AG09319 (cell line): ENCODE data around the gene LAGE3.

Experiments
- DNase-seq: peaks from one replicate; pipeline ENCODE4 v3.0.0-alpha.2; 2010; ENCODE audit warnings: low read depth; ENCODE audit errors: extremely low read depth
- TF ChIP-seq, protein P1 (sequence below): IDR thresholded peaks from 2 replicates; pipeline ENCODE4 v1.5.1; 2011; ENCODE audit warnings: low read depth, mild to moderate bottlenecking, inconsistent platforms, low read length, moderate library complexity

Gene LAGE3

DNA sequence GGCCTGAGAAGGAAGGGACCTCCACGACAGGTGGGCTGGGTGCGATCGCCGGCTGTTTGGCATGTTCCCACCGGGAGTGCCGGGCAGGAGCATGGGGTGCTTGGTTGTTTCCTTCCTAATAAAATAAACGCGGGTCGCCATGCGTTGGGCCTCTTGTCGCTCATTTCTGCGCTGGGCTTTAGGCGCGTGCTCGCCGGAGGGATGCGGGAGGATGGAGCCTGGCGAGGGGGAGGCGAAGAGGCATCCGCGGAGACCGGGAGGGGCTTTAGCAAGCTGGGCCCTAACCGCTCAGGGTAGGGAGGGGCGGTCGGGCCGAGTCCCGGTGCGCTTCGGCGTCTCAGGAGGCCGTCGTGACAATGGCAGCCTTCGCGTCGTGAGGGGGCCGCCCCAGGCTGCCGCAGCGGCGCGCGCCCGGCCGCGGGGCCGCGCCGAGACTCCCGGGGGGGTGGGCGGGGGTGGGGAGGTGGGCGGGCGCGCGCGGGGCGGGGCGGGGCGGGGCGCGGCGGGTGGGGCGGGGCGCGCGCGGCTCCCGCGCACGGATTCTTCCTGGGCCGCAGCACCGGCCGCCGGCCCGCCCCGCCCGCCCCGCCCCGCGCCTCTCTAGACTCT lies 42.6 kb downstream of the LAGE3 start:
- TF ChIP-seq, protein P1, sequence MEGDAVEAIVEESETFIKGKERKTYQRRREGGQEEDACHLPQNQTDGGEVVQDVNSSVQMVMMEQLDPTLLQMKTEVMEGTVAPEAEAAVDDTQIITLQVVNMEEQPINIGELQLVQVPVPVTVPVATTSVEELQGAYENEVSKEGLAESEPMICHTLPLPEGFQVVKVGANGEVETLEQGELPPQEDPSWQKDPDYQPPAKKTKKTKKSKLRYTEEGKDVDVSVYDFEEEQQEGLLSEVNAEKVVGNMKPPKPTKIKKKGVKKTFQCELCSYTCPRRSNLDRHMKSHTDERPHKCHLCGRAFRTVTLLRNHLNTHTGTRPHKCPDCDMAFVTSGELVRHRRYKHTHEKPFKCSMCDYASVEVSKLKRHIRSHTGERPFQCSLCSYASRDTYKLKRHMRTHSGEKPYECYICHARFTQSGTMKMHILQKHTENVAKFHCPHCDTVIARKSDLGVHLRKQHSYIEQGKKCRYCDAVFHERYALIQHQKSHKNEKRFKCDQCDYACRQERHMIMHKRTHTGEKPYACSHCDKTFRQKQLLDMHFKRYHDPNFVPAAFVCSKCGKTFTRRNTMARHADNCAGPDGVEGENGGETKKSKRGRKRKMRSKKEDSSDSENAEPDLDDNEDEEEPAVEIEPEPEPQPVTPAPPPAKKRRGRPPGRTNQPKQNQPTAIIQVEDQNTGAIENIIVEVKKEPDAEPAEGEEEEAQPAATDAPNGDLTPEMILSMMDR: no peak
- no peak for DNase-seq

DNA sequence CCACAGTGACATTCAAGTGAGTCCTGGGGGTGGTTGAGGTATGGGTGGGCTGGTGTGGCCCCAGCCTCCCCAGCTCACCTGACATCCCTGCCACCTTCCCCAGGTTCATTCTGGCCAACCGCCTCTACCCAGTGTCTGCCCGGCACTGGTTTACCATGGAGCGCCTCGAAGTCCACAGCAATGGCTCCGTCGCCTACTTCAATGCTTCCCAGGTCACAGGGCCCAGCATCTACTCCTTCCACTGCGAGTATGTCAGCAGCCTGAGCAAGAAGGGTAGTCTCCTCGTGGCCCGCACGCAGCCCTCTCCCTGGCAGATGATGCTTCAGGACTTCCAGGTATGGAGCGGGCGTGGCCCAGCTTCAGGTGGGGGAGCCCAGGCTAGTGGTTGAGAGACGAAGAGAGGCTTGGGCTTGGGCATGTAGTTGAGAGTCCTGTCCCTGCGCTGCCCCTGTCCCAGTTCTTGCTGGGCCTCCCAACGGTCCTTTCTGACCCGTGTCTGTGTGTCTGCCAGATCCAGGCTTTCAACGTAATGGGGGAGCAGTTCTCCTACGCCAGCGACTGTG lies 43.8 kb downstream of the LAGE3 start:
- TF ChIP-seq, protein P1: no peak
- DNase-seq: no peak

- TF ChIP-seq, protein P1: no peak
- DNase-seq: no peak
Measured at GRCh38 chrX:154434394-154435168, 44.5 kb downstream of the LAGE3 start.

- TF ChIP-seq, protein P1: no peak
- DNase-seq: no peak
Measured at GRCh38 chrX:154433605-154434004, 45.5 kb downstream of the LAGE3 start.

DNA sequence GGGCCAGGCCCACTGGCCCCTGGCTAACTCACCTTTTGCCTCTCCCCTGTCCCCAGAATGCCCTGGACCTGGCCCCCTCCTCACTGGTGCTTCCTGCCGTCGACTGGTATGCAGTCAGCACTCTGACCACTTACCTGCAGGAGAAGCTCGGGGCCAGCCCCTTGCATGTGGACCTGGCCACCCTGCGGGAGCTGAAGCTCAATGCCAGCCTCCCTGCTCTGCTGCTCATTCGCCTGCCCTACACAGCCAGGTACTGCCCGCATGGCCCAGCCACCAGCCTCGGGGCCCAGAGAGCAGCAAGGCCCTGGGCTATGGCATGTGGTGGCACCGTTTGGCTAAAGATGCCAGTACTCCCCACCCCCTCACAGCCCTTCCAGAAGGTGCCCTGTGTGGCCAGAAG lies 46.9 kb downstream of the LAGE3 start:
- DNase-seq: no peak
- TF ChIP-seq, protein P1: no peak

- no peak for DNase-seq
- TF ChIP-seq, protein P1: no peak
Measured at GRCh38 chrX:154431341-154431740, 47.7 kb downstream of the LAGE3 start.

DNA sequence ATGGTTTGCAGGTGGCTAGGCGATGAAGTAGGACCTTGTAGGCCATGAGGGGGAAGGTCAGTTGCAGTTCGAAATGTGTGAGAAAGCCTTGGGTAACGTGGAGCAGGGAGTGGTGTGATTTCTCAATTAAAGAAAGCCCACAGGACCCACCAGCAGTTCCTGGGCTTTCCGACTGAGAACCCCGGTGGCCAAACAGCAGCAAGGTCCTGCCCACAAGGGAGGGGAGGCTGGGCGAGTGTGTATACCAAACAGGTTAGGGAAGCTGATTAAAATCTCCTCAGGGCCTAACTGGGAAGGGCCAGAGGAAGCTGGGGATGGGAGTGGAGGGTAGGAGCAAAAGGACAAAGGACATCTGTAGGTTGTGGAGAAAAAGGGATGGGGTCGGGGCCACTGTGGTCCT lies 48.2 kb downstream of the LAGE3 start:
- TF ChIP-seq, protein P1: no peak
- no peak for DNase-seq
